Neural cell (in vitro differentiated cells): Measurements from ENCODE around the gene IGF2BP2.

Experiments
- CTCF ChIP-seq: fragments of 450-650 bp; IDR thresholded peaks from 2 replicates; pipeline ENCODE4 v1.5.1; 2014; ENCODE audit warnings: antibody characterized with exemption, mild to moderate bottlenecking, moderate library complexity; ENCODE audit not compliant: poor library complexity, severe bottlenecking
- EP300 ChIP-seq: fragments of 450-650 bp; conservative IDR thresholded peaks from 2 replicates; pipeline ENCODE4 v1.6.1; 2014; ENCODE audit warnings: antibody characterized with exemption, mild to moderate bottlenecking, moderate library complexity; ENCODE audit not compliant: poor library complexity, severe bottlenecking
- EZH2 ChIP-seq: fragments of 200-600, 300-800 bp; shearing (Covaris generic), sonication (generic); IDR thresholded peaks from 2 replicates; pipeline ENCODE4 v1.6.1; 2014; ENCODE audit warnings: antibody characterized with exemption, low read length, borderline replicate concordance, mild to moderate bottlenecking; ENCODE audit not compliant: insufficient read depth, poor library complexity, severe bottlenecking
- POLR2AphosphoS5 ChIP-seq: IDR thresholded peaks from 2 replicates; pipeline ENCODE4 v1.6.1; 2012
- REST ChIP-seq: IDR thresholded peaks from 2 replicates; pipeline ENCODE4 v1.6.1; 2012; ENCODE audit warnings: borderline replicate concordance
- SMC3 ChIP-seq: fragments of 450-650 bp; conservative IDR thresholded peaks from 2 replicates; pipeline ENCODE4 v1.6.1; 2014; ENCODE audit warnings: antibody characterized with exemption, mild to moderate bottlenecking, moderate library complexity; ENCODE audit not compliant: poor library complexity
- TAF1 ChIP-seq: IDR thresholded peaks from 2 replicates; pipeline ENCODE4 v1.6.1; 2012; ENCODE audit warnings: low read depth

DNA sequence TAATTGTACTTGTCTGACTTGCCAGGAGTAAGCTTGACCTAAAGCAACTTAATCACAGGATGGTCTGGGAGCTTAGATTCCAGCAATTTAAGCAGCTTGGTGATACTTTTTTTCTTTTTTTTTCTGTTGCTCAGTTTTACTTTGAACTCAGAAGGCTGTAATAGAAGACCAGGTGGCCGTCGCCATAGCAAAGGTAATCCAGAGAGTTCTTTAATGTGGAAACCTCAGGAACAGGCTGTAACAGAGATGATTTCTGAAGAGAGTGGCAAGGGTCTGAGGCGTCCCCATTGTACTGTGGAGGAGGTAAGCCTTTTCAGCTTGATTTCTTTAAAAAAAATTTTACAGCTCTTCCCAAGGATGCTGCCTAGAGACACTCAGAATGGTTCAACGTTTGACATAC, 218.6 kb downstream of the IGF2BP2 start:
- TF ChIP-seq CTCF (no peak), EZH2 (no peak), EP300 (no peak), REST (no peak), POLR2AphosphoS5 (no peak), SMC3 (no peak), TAF1 (no peak)
